MG63 (cell line): Measurements from ENCODE around the gene PLEKHN1. TPM values are rescaled to one million over a fixed set of nuclear protein-coding genes. Genes with fewer than 3 reads are reported as not detected.
"Not testable (repeated sequence)": the region's sequence is repeated elsewhere in the genome, so short reads cannot be mapped to it uniquely, and the experiment has no call there.

Source experiments
- DNase-seq: peaks from one replicate; pipeline ENCODE4 v3.0.0-alpha.2; 2020
- H3K27me3 ChIP-seq: fragments of 250-450 bp; sonication (Bioruptor Pico); 2 replicates; pipeline ENCODE4 v1.5.1; 2020; ENCODE audit warnings: mild to moderate bottlenecking, moderate library complexity
- H3K36me3 ChIP-seq: fragments of 250-450 bp; sonication (Bioruptor Pico); 2 replicates; pipeline ENCODE4 v1.5.1; 2020; ENCODE audit warnings: mild to moderate bottlenecking, moderate library complexity
- H3K4me3 ChIP-seq: fragments of 250-450 bp; sonication (Bioruptor Pico); 2 replicates; pipeline ENCODE4 v1.5.1; 2020; ENCODE audit warnings: mild to moderate bottlenecking, moderate library complexity
- H3K9me3 ChIP-seq: fragments of 250-450 bp; sonication (Bioruptor Pico); 2 replicates; pipeline ENCODE4 v1.5.1; 2020; ENCODE audit warnings: mild to moderate bottlenecking, moderate library complexity
- total RNA-seq: library from RNA; depleted of rRNA; stranded (reverse); fragments of >200 nt; shearing (Covaris generic); gene quantifications from 2 replicates; pipeline ENCODE4 v1.2.3, GENCODE V29; 2014; ENCODE audit warnings: low replicate concordance

Gene PLEKHN1
- total RNA-seq, 1 experiment from 2014 or later, result 0.56 TPM

DNA sequence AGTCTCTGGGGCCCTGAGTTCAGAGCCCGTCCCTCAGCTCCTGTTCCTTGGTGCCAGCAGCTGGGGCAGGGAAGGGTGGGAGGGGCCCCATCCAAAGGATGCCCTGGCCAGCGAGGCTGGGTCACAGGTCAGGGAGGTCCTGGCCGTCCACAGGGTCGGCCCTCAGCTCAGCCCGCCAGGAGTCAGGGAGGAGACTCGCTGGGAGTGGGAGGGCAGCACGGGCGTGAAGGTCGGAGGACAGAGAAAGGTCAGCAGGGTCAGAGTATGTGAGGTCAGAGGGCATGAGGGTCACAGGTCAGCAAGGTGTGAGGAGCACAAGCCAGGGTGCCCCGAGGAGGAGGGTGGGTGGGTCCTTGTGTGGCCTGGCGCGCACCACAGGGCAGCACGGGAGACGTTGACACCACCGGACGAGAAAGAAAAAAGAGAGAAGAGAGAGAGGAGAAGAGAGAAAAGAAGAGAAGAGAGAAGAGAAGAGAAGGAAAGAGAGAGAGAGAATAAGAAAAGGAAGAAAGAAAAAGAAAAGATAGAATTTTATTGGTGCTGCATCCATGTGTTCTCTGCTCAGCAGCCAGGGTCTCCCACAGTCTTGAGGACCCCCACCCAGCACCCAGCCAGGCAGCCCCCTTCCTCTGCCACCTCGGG lies 8.5 kb downstream of the PLEKHN1 start:
- Histone ChIP-seq H3K9me3 (no peaks in the 10 kb centered on the region), H3K4me3 (no peak overlapping the region)
- DNase-seq, result no peak

DNA sequence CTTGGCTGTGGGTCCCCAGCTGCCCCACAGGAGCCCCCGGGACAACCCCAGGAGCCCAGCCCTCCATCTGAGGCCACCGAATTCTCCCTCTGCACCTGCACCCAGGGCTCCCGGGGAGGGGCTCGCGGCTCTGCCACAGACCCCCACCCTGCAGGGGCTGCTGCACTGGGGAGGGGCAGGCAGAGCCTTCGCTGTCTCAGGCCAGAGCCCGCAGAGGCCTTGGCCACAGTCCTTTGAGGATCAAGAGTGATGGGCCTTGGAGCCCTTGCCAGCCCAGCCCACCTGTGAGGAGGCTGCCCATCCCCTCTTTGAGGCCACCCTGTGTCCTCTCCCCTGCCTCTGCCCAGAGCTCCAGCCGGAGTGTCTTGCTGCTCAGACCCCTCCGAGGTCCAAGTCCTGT lies 9.1 kb downstream of the PLEKHN1 start:
- H3K36me3 ChIP-seq, result no peaks in the 10 kb centered on the region
- H3K27me3 ChIP-seq, result no peaks in the 10 kb centered on the region
- no peak for DNase-seq
- no peak overlapping the region; the same call in 1 of the 2 replicates for H3K4me3 ChIP-seq
- H3K9me3 ChIP-seq, result no peaks in the 10 kb centered on the region

More for the DNA sequence above, 8.5 kb downstream of the PLEKHN1 start:
- Histone ChIP-seq H3K36me3 (no peaks in the 10 kb centered on the region), H3K27me3 (no peaks in the 10 kb centered on the region)

- Histone ChIP-seq H3K9me3 (no peaks in the 10 kb centered on the region), H3K27me3 (no peaks in the 10 kb centered on the region), H3K36me3 (no peaks in the 10 kb centered on the region), H3K4me3 (peak overlapping the region; percentile 48)
- DNase-seq, result peak; percentile 79
Measured at GRCh38 chr1:975896-976683, 9.8 kb downstream of the PLEKHN1 start.

GRCh38 chr1:976791-977190 lies 10.5 kb downstream of the PLEKHN1 start:
- not testable (repeated sequence) for H3K4me3 ChIP-seq, H3K27me3 ChIP-seq, H3K9me3 ChIP-seq, H3K36me3 ChIP-seq
- DNase-seq, result peak; percentile 42

DNA sequence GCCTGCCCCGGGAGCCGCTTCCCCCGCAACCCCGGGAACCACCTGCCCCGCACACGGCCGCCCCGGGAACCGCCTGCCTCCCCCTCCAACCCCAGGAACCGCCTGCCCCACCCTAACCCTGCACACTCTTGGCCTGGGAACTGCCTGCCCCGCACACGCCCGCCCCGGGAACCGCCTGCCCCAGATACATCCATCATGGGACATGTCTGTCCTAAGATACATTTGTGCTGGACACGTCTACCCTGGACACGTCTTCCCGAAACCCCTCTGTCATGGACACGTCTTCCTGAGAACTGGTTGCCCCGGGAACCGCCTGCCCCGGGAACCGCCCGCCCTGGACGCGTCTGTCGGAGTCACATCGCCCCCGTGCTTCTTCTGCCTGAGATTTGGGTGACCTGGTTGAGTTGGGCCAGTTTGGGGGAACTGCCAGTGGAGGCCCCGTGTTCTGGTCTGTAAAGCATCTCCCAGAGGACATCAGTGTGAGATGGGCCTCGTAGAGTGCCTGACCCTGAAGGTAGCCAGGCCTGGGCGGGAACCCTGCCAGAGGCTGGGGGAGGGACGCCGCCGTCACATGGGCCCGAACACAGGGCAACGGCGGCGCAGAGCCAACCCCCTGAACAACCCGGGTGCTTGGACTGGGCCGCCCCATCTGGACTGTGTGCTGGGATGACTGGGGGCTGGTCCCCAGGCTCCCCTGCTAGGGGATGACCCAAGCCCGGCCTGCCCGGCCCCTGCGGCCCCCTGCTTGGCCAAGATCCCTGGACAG lies 12.0 kb downstream of the PLEKHN1 start:
- peak; percentile 22 for DNase-seq
- Histone ChIP-seq H3K9me3 (no peaks in the 10 kb centered on the region), H3K27me3 (no peaks in the 10 kb centered on the region), H3K36me3 (no peaks in the 10 kb centered on the region), H3K4me3 (no peak overlapping the region)

DNA sequence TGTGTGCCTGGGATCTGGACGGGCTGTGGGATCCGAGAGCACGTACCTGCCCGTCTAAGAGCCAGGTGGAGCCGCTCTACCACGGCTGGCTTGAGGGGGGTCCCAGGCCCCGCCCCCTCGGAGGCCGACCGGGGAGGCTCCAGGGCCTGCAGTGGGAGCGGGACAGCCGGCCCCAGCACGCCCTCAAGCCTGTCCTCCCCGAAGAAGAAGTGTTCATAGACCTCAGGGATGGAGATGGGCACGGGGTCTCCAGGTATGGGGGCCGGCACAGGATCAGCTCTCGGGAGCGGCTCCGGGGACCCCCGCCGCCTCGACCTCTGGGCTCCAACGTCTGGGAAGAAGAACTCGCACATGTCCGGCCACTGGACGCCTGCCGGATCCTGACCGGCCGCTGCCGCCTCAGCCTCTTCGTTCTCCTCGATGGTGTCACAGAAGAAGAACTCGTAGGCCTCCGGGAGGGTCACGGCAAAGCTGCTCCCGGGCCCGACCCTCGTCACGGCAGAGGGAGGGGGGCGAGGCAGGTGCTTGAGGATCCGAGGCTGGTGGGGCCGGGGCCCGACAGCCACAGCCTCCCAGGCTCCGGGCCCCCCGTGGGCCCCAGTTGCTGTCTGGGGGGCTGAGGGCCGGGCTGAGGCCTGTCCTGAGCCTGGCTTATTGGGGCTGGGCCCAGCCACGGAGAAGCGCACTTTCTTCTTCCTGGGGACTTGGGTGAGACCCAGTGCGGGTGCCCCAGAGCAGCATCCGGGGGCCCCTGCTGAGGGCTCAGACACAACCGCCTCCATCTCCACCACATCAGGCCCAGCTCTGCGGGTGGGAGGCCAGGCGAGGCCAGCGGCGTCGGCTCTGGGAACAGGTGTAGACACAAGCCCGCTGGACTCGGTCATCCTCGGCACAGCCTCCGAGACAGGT lies 12.8 kb downstream of the PLEKHN1 start:
- DNase-seq, result no peak
- H3K36me3 ChIP-seq, result no peaks in the 10 kb centered on the region
- no peaks in the 10 kb centered on the region for H3K9me3 ChIP-seq

DNA sequence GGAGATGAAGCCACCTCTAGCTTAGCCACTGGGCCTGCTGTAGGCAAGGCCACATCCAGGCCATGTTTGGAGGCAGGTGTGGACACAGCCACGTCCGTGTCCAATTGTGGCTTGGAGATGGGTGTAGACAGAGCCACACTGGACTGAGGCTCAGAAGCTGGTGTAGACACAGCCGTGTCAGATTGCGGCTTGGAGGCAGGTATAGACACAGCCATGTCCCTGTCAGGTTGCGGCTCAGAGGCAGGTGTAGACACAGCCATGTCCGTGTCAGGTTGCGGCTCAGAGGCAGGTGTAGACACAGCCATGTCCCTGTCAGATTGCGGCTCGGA lies 13.4 kb downstream of the PLEKHN1 start:
- Histone ChIP-seq H3K27me3 (no peaks in the 10 kb centered on the region), H3K9me3 (no peaks in the 10 kb centered on the region), H3K4me3 (no peak overlapping the region), H3K36me3 (no peaks in the 10 kb centered on the region)
- no peak for DNase-seq

More for the DNA sequence above, 12.8 kb downstream of the PLEKHN1 start:
- Histone ChIP-seq H3K27me3 (no peaks in the 10 kb centered on the region), H3K4me3 (no peak overlapping the region)

GRCh38 chr1:980137-980571 lies 13.9 kb downstream of the PLEKHN1 start:
- H3K27me3 ChIP-seq, result no peaks in the 10 kb centered on the region
- H3K9me3 ChIP-seq, result no peaks in the 10 kb centered on the region
- no peak for DNase-seq
- H3K4me3 ChIP-seq, result no peak overlapping the region
- no peaks in the 10 kb centered on the region for H3K36me3 ChIP-seq

- Histone ChIP-seq H3K9me3 (no peaks in the 10 kb centered on the region), H3K27me3 (no peaks in the 10 kb centered on the region), H3K36me3 (no peaks in the 10 kb centered on the region), H3K4me3 (no peak overlapping the region)
- DNase-seq, result no peak
Measured at GRCh38 chr1:980602-981395, 14.5 kb downstream of the PLEKHN1 start.

DNA sequence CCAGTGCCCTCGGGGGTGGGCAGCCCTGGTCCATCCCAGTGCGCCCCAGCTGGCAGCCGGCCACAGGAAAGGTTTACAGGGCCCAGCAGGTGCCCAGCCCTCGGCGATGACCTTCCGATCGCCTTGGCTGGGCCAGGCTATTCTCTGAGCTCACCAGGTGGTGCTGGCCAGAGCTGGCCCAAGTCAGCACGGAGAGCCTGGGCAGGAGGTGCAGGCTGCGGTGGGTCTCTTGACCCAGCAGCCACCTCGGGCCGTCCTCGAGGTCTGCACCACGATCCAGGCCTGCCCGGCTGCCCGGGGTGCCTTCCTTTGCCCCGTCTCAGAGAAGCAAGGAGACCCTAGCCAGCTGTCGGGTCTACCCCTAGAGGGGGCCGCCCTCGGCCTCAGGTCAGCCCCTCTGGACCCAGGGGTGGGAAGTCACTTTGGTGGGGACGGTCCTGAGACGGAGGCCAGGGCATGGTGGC lies 15.2 kb downstream of the PLEKHN1 start:
- DNase-seq, result no peak
- H3K27me3 ChIP-seq, result no peaks in the 10 kb centered on the region

GRCh38 chr1:981955-982558 lies 15.8 kb downstream of the PLEKHN1 start, which contains the start of gene PERM1:
TSS of gene PERM1 (minus strand) at chr1:982093. CDS start at chr1:981029, 1,064 bp downstream.
- H3K9me3 ChIP-seq, result no peaks in the 10 kb centered on the region
- H3K4me3 ChIP-seq, result no peak within 1 kb of the TSS
- no peaks in the 10 kb centered on the region for H3K36me3 ChIP-seq
- no peak for DNase-seq
- H3K27me3 ChIP-seq, result no peaks in the 10 kb centered on the region

More for the DNA sequence above, 15.2 kb downstream of the PLEKHN1 start:
- no peaks in the 10 kb centered on the region for H3K36me3 ChIP-seq
- no peak overlapping the region for H3K4me3 ChIP-seq
- no peaks in the 10 kb centered on the region for H3K9me3 ChIP-seq

DNA sequence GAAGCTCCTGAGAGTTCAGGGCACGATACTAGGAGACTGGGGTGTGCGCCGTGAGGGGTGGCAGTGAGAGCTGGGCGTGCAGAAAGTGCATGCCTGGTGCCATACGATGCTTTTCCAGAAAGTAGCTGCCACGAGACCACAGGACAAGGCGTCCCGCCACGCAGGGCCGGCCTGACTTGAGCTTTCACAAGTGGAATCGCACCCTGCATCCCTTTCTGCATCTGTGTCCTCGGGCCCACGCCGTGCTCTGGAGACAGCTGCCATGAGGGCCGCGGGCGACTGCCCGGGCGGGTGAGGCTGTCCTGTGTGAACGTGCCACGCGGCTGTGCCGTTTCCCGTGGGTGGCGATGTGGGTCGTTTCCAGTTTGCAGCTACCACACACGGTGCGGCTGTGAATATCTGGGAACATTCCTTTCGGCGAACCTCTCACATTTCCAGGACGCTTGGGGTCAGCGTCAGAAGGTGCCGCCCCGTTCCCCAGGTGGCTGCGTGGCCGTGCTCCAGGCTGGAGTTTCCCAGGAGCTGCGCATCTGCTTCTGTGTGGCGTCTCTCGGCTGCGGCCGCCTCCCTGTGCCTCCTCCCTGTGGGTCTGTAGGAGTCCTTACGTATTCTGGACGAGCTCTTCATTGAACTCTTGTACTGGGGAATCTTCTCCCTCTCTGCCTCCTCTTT lies 16.6 kb downstream of the PLEKHN1 start:
- Histone ChIP-seq H3K9me3 (no peaks in the 10 kb centered on the region), H3K4me3 (no peak overlapping the region), H3K36me3 (no peaks in the 10 kb centered on the region), H3K27me3 (no peaks in the 10 kb centered on the region)
- DNase-seq, result no peak

DNA sequence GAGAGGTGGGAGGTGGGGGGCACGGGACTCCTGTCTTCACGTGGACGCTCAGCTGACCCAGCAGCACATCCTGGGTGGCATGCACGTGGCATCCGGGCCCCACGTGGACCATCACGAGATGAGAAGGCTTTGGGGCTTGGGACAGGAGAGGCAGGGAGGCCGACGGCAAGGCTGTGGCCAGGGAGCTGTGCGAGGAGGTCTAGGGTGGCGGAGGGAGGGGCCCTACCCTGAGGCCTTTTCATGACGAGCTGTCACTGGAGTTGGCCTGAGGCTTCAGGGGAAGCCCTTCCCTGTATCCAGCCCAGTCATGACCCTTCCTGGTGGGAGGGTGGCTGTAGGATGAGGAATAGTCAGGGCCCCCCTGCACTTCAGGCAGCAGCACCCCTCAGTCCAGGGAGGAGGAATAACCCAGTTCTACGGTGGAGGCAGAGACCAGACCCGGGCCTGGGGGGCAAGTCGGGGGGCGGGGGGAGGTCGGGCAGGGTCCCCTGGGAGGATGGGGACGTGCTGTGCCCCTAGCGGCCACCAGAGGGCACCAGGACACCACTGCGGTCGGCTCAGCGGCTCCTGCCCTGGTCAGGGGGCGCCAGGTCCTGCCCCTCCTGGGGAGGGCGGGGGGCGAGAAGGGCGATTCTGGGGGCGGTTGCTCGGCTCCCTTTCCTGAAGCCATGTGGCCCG lies 17.7 kb downstream of the PLEKHN1 start:
- no peaks in the 10 kb centered on the region for H3K36me3 ChIP-seq
- H3K4me3 ChIP-seq, result no peak overlapping the region; the same call in 1 of the 2 replicates
- H3K9me3 ChIP-seq, result no peaks in the 10 kb centered on the region
- no peaks in the 10 kb centered on the region for H3K27me3 ChIP-seq
- DNase-seq, result peak; percentile 41

GRCh38 chr1:984476-984814 lies 18.2 kb downstream of the PLEKHN1 start:
- H3K36me3 ChIP-seq, result no peaks in the 10 kb centered on the region
- DNase-seq, result no peak
- H3K9me3 ChIP-seq, result no peaks in the 10 kb centered on the region
- no peak overlapping the region; the same call in 1 of the 2 replicates for H3K4me3 ChIP-seq
- no peaks in the 10 kb centered on the region for H3K27me3 ChIP-seq
